HepG2 (cell line): Measurements from ENCODE around the gene SDC1. TPM values are rescaled to one million over a fixed set of nuclear protein-coding genes. Genes with fewer than 3 reads are reported as not detected.

Experiments
- ATAD3A ChIP-seq: sonication (generic); formaldehyde crosslinking; IDR thresholded peaks from 2 replicates; pipeline ENCODE4 v1.4.0; 2020; ENCODE audit warnings: missing genetic modification reagents
- CBX2 ChIP-seq, 2 experiments: fragments of 200-600 bp in 1 of 2; sonication (generic); formaldehyde crosslinking in 1 of 2; IDR thresholded peaks; 2 replicates each; pipeline versions ENCODE4 v1.7.0 to v1.8.1; 2018 to 2022; ENCODE audit warnings: low read depth in 2 of 2, low read length in 1 of 2, mild to moderate bottlenecking in 1 of 2, missing genetic modification reagents in 1 of 2
- ETV5 ChIP-seq: IDR thresholded peaks from 2 replicates; pipeline ENCODE4 v1.6.1; 2018; ENCODE audit warnings: missing biosample characterization, missing genetic modification reagents, inconsistent platforms, borderline replicate concordance
- FOXC1 ChIP-seq: sonication (generic); formaldehyde crosslinking; IDR thresholded peaks from 2 replicates; pipeline ENCODE4 v1.8.0; 2022; ENCODE audit warnings: mild to moderate bottlenecking, missing genetic modification reagents, borderline replicate concordance
- GPN1 ChIP-seq: sonication (generic); formaldehyde crosslinking; IDR thresholded peaks from 2 replicates; pipeline ENCODE4 v1.5.1; 2020; ENCODE audit warnings: missing genetic modification reagents, borderline replicate concordance
- HDAC6 ChIP-seq: fragments of 200-600 bp; sonication (generic); IDR thresholded peaks from 2 replicates; pipeline ENCODE4 v1.7.0; 2017; ENCODE audit warnings: mild to moderate bottlenecking, antibody characterized with exemption, low read length, low read depth
- HHEX ChIP-seq: IDR thresholded peaks from 2 replicates; pipeline ENCODE4 v1.6.1; 2016; ENCODE audit warnings: control low read depth
- HMGA1 ChIP-seq: sonication (generic); formaldehyde crosslinking; conservative IDR thresholded peaks from 2 replicates; pipeline ENCODE4 v1.4.0; 2020; ENCODE audit warnings: missing genetic modification reagents
- JDP2 ChIP-seq: sonication (generic); formaldehyde crosslinking; IDR thresholded peaks from 2 replicates; pipeline ENCODE4 v1.8.1; 2022; ENCODE audit warnings: missing genetic modification reagents, borderline replicate concordance
- KDM2A ChIP-seq: sonication (generic); formaldehyde crosslinking; IDR thresholded peaks from 2 replicates; pipeline ENCODE4 v1.4.0; 2020; ENCODE audit warnings: low read depth, missing genetic modification reagents, borderline replicate concordance
- MBD4 ChIP-seq: IDR thresholded peaks from 2 replicates; pipeline ENCODE4 v1.6.1; 2012; ENCODE audit warnings: low read length, inconsistent platforms, borderline replicate concordance
- NFKB2 ChIP-seq: sonication (generic); formaldehyde crosslinking; IDR thresholded peaks from 2 replicates; pipeline ENCODE4 v1.4.0; 2020; ENCODE audit warnings: missing genetic modification reagents, borderline replicate concordance
- RBFOX2 ChIP-seq: fragments of 200-400 bp; formaldehyde crosslinking; IDR thresholded peaks from 2 replicates; pipeline ENCODE4 v1.6.1; 2017; ENCODE audit warnings: low read depth, mild to moderate bottlenecking, low read length
- SALL1 ChIP-seq: sonication (generic); formaldehyde crosslinking; IDR thresholded peaks from 2 replicates; pipeline ENCODE4 v1.8.0; 2022; ENCODE audit warnings: mild to moderate bottlenecking, missing genetic modification reagents
- SCMH1 ChIP-seq: sonication (generic); formaldehyde crosslinking; IDR thresholded peaks from 2 replicates; pipeline ENCODE4 v1.9.0; 2021; ENCODE audit warnings: missing genetic modification reagents, mild to moderate bottlenecking, borderline replicate concordance
- TBP ChIP-seq: sonication (generic); formaldehyde crosslinking; IDR thresholded peaks from 2 replicates; pipeline ENCODE4 v1.5.0; 2020; ENCODE audit warnings: missing genetic modification reagents
- TBX3 ChIP-seq: fragments of 450-650 bp; IDR thresholded peaks from 2 replicates; pipeline ENCODE4 v1.6.1; 2017; ENCODE audit warnings: antibody characterized with exemption, mild to moderate bottlenecking, inconsistent platforms, borderline replicate concordance
- ZBTB20 ChIP-seq: sonication (generic); formaldehyde crosslinking; IDR thresholded peaks from 2 replicates; pipeline ENCODE4 v1.8.1; 2023; ENCODE audit warnings: missing genetic modification reagents, low read depth, mild to moderate bottlenecking, borderline replicate concordance
- ZNF124 ChIP-seq: sonication (generic); formaldehyde crosslinking; IDR thresholded peaks from 2 replicates; pipeline ENCODE4 v1.4.0; 2020; ENCODE audit warnings: missing genetic modification reagents
- ZNF230 ChIP-seq: sonication (generic); formaldehyde crosslinking; IDR thresholded peaks from 2 replicates; pipeline ENCODE4 v1.4.0; 2020; ENCODE audit warnings: mild to moderate bottlenecking, missing genetic modification reagents
- polyA plus RNA-seq, 8 experiments: library from polyadenylated mRNA; depleted of rRNA in 3 of 8; stranded (reverse) in 7 of 8; unstranded in 1 of 8; fragments of >200 nt; fragmentation: Illumina TruSeq in 4 of 8; extraction: Trizol in 4 of 8; gene quantifications; 2 replicates each; pipeline versions ENCODE4 v1.2.1 to v1.2.3, GENCODE V29; 2011 to 2016; ENCODE audit warnings: low read depth in 4 of 8, missing spikeins in 1 of 8, mixed read lengths in 1 of 8; ENCODE audit not compliant: insufficient read depth in 1 of 8
- total RNA-seq, 5 experiments: library from RNA; depleted of rRNA; stranded (reverse); fragments of >200 nt; fragmentation: Illumina TruSeq; extraction: Trizol; gene quantifications; 2 replicates each; pipeline ENCODE4 v1.2.3, GENCODE V29; 2016; ENCODE audit warnings: low read depth in 1 of 5
- TF ChIP-seq, protein P1 (sequence below): sonication (generic); formaldehyde crosslinking; IDR thresholded peaks from 2 replicates; pipeline ENCODE4 v1.4.0; 2020; ENCODE audit warnings: missing genetic modification reagents
- TF ChIP-seq, protein P2 (sequence below): sonication (generic); formaldehyde crosslinking; IDR thresholded peaks from 2 replicates; pipeline ENCODE4 v1.4.0; 2020; ENCODE audit warnings: missing genetic modification reagents
- TF ChIP-seq, protein P3 (sequence below): sonication (generic); formaldehyde crosslinking; IDR thresholded peaks from 2 replicates; pipeline ENCODE4 v1.9.0; 2021; ENCODE audit warnings: missing genetic modification reagents, borderline replicate concordance
- TF ChIP-seq, protein P4 (sequence below): sonication (generic); formaldehyde crosslinking; IDR thresholded peaks from 2 replicates; pipeline ENCODE4 v1.5.1; 2020; ENCODE audit warnings: missing genetic modification reagents, mild to moderate bottlenecking, borderline replicate concordance

The SDC1 gene
- total and polyA plus RNA-seq, 2 of the 13 experiments (the other 11 are each of a cell fraction or from before 2014, with no cell fraction given): 108 to 119 TPM

DNA sequence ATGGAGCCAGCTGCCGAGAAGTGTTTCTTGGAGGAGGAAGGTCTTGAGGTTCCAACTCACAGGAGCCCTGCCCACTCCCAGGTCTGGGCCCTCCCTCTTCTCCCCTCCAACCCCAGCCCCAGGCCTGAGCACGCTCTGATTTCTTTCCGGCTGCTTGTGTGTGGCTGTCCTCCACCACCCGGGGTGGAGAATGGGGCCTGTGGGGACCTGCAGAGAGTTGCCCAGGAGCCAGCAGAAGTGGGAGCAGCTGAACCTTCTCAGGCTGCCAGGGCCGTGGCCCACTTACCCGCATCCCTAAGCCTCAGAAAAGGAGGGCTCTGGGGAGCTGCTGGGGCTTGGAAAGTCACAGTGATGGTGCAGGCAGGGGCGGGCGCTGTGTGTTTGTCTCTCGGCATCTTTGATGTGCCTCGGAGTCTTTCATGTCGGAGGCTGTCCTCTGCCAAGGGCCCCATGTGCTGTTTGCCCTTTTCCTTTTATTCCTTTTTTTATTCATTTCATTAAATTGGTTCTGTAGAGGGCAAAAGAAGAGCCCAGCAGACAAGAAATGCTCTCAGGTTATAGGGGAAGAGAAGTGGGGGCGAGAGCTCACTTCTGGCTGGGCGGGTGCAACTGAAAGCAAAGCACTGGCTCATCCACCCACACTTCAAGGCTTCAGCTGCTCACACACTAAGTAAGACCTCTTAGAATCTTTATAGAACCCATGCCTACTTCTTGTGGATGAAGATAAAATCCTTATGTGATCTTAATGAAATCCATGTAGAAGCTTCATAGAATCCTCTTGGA, 52.5 kb downstream of the SDC1 start (continued):
- TF ChIP-seq, protein P1, sequence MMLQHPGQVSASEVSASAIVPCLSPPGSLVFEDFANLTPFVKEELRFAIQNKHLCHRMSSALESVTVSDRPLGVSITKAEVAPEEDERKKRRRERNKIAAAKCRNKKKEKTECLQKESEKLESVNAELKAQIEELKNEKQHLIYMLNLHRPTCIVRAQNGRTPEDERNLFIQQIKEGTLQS (CRISPR knock-in tag): no peak
- no peak for TF ChIP-seq HDAC6
- TF ChIP-seq MBD4: no peak
- TF ChIP-seq HMGA1 (CRISPR knock-in tag): no peak
- 0 out of 2 replicates have a peak, but pooled peaks have one; percentile 17 for TF ChIP-seq RBFOX2
- no peak for TF ChIP-seq FOXC1 (CRISPR knock-in tag)
- TF ChIP-seq ZNF230 (CRISPR knock-in tag): no peak
- TF ChIP-seq, protein P2, sequence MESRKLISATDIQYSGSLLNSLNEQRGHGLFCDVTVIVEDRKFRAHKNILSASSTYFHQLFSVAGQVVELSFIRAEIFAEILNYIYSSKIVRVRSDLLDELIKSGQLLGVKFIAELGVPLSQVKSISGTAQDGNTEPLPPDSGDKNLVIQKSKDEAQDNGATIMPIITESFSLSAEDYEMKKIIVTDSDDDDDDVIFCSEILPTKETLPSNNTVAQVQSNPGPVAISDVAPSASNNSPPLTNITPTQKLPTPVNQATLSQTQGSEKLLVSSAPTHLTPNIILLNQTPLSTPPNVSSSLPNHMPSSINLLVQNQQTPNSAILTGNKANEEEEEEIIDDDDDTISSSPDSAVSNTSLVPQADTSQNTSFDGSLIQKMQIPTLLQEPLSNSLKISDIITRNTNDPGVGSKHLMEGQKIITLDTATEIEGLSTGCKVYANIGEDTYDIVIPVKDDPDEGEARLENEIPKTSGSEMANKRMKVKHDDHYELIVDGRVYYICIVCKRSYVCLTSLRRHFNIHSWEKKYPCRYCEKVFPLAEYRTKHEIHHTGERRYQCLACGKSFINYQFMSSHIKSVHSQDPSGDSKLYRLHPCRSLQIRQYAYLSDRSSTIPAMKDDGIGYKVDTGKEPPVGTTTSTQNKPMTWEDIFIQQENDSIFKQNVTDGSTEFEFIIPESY: no peak
- TF ChIP-seq JDP2 (CRISPR knock-in tag): no peak
- TF ChIP-seq KDM2A: peak; percentile 45; the same call in 1 of the 2 replicates
- no peak for TF ChIP-seq NFKB2 (CRISPR knock-in tag)
- no peak for TF ChIP-seq SCMH1 (CRISPR knock-in tag)
- TF ChIP-seq, protein P3, sequence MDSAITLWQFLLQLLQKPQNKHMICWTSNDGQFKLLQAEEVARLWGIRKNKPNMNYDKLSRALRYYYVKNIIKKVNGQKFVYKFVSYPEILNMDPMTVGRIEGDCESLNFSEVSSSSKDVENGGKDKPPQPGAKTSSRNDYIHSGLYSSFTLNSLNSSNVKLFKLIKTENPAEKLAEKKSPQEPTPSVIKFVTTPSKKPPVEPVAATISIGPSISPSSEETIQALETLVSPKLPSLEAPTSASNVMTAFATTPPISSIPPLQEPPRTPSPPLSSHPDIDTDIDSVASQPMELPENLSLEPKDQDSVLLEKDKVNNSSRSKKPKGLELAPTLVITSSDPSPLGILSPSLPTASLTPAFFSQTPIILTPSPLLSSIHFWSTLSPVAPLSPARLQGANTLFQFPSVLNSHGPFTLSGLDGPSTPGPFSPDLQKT (CRISPR knock-in tag): no peak
- no peak for TF ChIP-seq CBX2 (IDR thresholded peaks at IDR 0.05; ENCODE audit: low read depth, low read length)
- no peak for TF ChIP-seq CBX2 (CRISPR knock-in tag; IDR thresholded peaks at IDR 0.05; ENCODE audit: low read depth)
- no peak for TF ChIP-seq ZNF124 (CRISPR knock-in tag)
- no peak for TF ChIP-seq TBP
- no peak for TF ChIP-seq ZBTB20 (CRISPR knock-in tag)
- TF ChIP-seq TBX3: no peak
- TF ChIP-seq SALL1 (CRISPR knock-in tag): peak; percentile 67; the same call in 1 of the 2 replicates
- TF ChIP-seq GPN1 (CRISPR knock-in tag): no peak
- no peak for TF ChIP-seq HHEX (CRISPR knock-in tag)
- TF ChIP-seq, protein P4, sequence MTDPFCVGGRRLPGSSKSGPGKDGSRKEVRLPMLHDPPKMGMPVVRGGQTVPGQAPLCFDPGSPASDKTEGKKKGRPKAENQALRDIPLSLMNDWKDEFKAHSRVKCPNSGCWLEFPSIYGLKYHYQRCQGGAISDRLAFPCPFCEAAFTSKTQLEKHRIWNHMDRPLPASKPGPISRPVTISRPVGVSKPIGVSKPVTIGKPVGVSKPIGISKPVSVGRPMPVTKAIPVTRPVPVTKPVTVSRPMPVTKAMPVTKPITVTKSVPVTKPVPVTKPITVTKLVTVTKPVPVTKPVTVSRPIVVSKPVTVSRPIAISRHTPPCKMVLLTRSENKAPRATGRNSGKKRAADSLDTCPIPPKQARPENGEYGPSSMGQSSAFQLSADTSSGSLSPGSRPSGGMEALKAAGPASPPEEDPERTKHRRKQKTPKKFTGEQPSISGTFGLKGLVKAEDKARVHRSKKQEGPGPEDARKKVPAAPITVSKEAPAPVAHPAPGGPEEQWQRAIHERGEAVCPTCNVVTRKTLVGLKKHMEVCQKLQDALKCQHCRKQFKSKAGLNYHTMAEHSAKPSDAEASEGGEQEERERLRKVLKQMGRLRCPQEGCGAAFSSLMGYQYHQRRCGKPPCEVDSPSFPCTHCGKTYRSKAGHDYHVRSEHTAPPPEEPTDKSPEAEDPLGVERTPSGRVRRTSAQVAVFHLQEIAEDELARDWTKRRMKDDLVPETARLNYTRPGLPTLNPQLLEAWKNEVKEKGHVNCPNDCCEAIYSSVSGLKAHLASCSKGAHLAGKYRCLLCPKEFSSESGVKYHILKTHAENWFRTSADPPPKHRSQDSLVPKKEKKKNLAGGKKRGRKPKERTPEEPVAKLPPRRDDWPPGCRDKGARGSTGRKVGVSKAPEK (CRISPR knock-in tag): no peak
- peak; percentile 22; the same call in 1 of the 2 replicates for TF ChIP-seq ETV5 (CRISPR knock-in tag)
- no peak for TF ChIP-seq ATAD3A (CRISPR knock-in tag)
